DND-41 (cell line): ENCODE results near the gene P3H1.

Experiments used
- ATAC-seq: fragments of 200-7000 bp; cut with Tn5 transposase; 3 replicates; pipeline ENCODE4 v1.9.1; 2021; ENCODE audit warnings: low read depth; ENCODE audit not compliant: insufficient read depth
- DNase-seq: peaks from one replicate; pipeline ENCODE4 v3.0.0-alpha.2; 2020
- H2AFZ ChIP-seq: 2 replicates; pipeline ENCODE4 v1.6.0; 2012; ENCODE audit warnings: low read depth, low read length
- H3K27ac ChIP-seq: 2 replicates; pipeline ENCODE4 v1.5.1; 2012; ENCODE audit warnings: low read length, inconsistent platforms
- H3K27me3 ChIP-seq: fragments of 200-600 bp; sonication (generic); 2 replicates; pipeline ENCODE4 v1.6.0; 2012; ENCODE audit warnings: low read length, mild to moderate bottlenecking, inconsistent platforms; ENCODE audit not compliant: insufficient read depth, poor library complexity
- H3K36me3 ChIP-seq: 2 replicates; pipeline ENCODE4 v1.5.1; 2012; ENCODE audit warnings: low read length, inconsistent platforms; ENCODE audit not compliant: insufficient read depth
- H3K4me1 ChIP-seq: 2 replicates; pipeline ENCODE4 v1.5.1; 2012; ENCODE audit warnings: mild to moderate bottlenecking, low read length; ENCODE audit not compliant: insufficient read depth
- H3K4me2 ChIP-seq: 2 replicates; pipeline ENCODE4 v1.6.0; 2012; ENCODE audit warnings: mild to moderate bottlenecking, moderate library complexity, low read length, inconsistent platforms; ENCODE audit not compliant: insufficient read depth
- H3K4me3 ChIP-seq, 2 experiments: fragments of 200-600 bp in 1 of 2; shearing (Covaris generic) in 1 of 2; 2 replicates each; pipeline ENCODE4 v1.5.1; 2012 to 2016; ENCODE audit warnings: inconsistent platforms in 2 of 2, low read length in 2 of 2, mild to moderate bottlenecking in 2 of 2, low read depth in 1 of 2, moderate library complexity in 1 of 2
- H3K79me2 ChIP-seq: 2 replicates; pipeline ENCODE4 v1.6.0; 2012; ENCODE audit warnings: low read length, inconsistent platforms; ENCODE audit not compliant: insufficient read depth
- H3K9ac ChIP-seq: 2 replicates; pipeline ENCODE4 v1.6.0; 2012; ENCODE audit warnings: low read depth, mild to moderate bottlenecking, inconsistent platforms, low read length, moderate library complexity
- H3K9me3 ChIP-seq: 2 replicates; pipeline ENCODE4 v1.5.1; 2012; ENCODE audit warnings: low read length, moderate library complexity, mild to moderate bottlenecking, inconsistent platforms; ENCODE audit not compliant: insufficient read depth, severe bottlenecking
- H4K20me1 ChIP-seq: 2 replicates; pipeline ENCODE4 v1.6.0; 2012; ENCODE audit warnings: low read length; ENCODE audit not compliant: insufficient read depth
- EZH2 ChIP-seq: IDR thresholded peaks from 3 replicates; pipeline ENCODE4 v1.6.1; 2012; ENCODE audit warnings: borderline replicate concordance, low read depth, mild to moderate bottlenecking, moderate library complexity, low read length, inconsistent platforms; ENCODE audit not compliant: severe bottlenecking
- TF ChIP-seq, protein P1 (sequence below): IDR thresholded peaks from 2 replicates; pipeline ENCODE4 v1.5.1; 2012; ENCODE audit warnings: borderline replicate concordance, low read length, moderate library complexity, mild to moderate bottlenecking; ENCODE audit not compliant: poor library complexity, severe bottlenecking; ENCODE audit errors: extremely low read depth

The P3H1 gene

GRCh38 chr1:42735056-42735455 lies 31.8 kb downstream of the P3H1 start:
- Histone ChIP-seq H3K4me1 (no peaks in the 10 kb centered on the region), H3K27me3 (no peaks in the 10 kb centered on the region), H3K27ac (no peak overlapping the region), H3K9ac (no peak overlapping the region), H3K4me2 (no peak overlapping the region), H3K4me3 (no peak overlapping the region), H3K36me3 (no peaks in the 10 kb centered on the region), H2AFZ (no peak overlapping the region), H3K9me3 (no peaks in the 10 kb centered on the region), H3K79me2 (no peaks in the 10 kb centered on the region), H4K20me1 (no peaks in the 10 kb centered on the region)
- TF ChIP-seq, protein P1, sequence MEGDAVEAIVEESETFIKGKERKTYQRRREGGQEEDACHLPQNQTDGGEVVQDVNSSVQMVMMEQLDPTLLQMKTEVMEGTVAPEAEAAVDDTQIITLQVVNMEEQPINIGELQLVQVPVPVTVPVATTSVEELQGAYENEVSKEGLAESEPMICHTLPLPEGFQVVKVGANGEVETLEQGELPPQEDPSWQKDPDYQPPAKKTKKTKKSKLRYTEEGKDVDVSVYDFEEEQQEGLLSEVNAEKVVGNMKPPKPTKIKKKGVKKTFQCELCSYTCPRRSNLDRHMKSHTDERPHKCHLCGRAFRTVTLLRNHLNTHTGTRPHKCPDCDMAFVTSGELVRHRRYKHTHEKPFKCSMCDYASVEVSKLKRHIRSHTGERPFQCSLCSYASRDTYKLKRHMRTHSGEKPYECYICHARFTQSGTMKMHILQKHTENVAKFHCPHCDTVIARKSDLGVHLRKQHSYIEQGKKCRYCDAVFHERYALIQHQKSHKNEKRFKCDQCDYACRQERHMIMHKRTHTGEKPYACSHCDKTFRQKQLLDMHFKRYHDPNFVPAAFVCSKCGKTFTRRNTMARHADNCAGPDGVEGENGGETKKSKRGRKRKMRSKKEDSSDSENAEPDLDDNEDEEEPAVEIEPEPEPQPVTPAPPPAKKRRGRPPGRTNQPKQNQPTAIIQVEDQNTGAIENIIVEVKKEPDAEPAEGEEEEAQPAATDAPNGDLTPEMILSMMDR: no peak
- TF ChIP-seq EZH2: no peak
- ATAC-seq (no peak), DNase-seq (no peak)

GRCh38 chr1:42734201-42735035 lies 32.4 kb downstream of the P3H1 start:
- Histone ChIP-seq H4K20me1 (no peaks in the 10 kb centered on the region), H3K27me3 (no peaks in the 10 kb centered on the region), H3K4me1 (no peaks in the 10 kb centered on the region), H3K9me3 (no peaks in the 10 kb centered on the region), H3K79me2 (no peaks in the 10 kb centered on the region), H3K4me2 (no peak overlapping the region), H3K4me3 (no peak overlapping the region), H3K36me3 (no peaks in the 10 kb centered on the region), H3K27ac (no peak overlapping the region), H2AFZ (no peak overlapping the region), H3K9ac (no peak overlapping the region)
- TF ChIP-seq, protein P1: no peak
- no peak for TF ChIP-seq EZH2
- ATAC-seq (no peak), DNase-seq (no peak)

DNA sequence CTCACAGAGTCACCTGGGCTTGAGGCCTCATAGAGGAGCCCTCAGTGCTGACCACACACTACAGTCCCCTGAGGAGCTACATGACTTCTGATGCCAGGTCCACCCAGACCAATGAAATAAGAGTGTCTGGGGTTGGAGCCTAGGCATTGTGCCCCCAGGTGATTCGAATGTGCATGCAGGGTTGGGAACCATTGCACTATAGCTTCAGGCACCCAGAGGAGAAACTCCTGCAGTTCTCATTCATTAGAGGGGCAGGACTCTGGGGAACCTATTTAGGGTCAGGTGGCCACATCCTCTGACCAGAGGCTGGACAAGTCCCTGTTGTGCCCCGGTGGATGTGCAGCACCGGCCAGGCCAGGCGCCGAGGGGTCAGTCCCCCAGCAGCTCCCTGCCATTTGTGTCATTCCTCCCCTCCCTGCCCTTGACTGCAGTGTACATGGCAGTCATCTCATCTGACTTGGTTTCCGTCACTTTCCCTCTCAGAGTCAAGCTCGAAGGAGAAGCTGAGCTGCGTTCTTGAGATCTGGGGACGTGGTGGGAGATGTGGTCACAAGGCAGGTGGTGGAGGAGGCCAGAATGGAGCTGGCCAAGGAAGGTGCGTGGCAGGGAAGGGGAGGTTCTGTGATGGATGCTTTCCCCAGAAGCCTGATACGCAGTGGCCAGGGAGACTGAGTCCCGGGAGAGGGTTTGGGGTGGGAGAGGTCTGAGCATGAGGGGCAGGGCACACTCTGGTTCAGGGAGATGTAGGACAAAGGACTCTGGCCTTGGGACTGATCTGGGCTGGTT lies 33.2 kb downstream of the P3H1 start:
- no peak for ATAC-seq
- Histone ChIP-seq H4K20me1 (no peaks in the 10 kb centered on the region), H3K4me1 (no peaks in the 10 kb centered on the region), H3K27me3 (no peaks in the 10 kb centered on the region), H2AFZ (no peak overlapping the region), H3K9ac (no peak overlapping the region), H3K4me3 (no peak overlapping the region), H3K79me2 (no peaks in the 10 kb centered on the region), H3K4me2 (no peak overlapping the region), H3K27ac (no peak overlapping the region), H3K36me3 (no peaks in the 10 kb centered on the region), H3K9me3 (no peaks in the 10 kb centered on the region)
- no peak for TF ChIP-seq EZH2
- TF ChIP-seq, protein P1: no peak
- DNase-seq: no peak
